GM23338 (cell line): Measurements from ENCODE around the gene SERTAD3. TPM values are rescaled to one million over a fixed set of nuclear protein-coding genes. Genes with fewer than 3 reads are reported as not detected.

Source experiments
- ATAC-seq: fragments of 200-7000 bp; cut with Tn5 transposase; 3 replicates; pipeline ENCODE4 v1.9.1; 2020
- DNase-seq: peaks from one replicate; pipeline ENCODE4 v3.0.0-alpha.2; 2015; ENCODE audit warnings: low spot score
- H2AFZ ChIP-seq: fragments of 200-600 bp; sonication (generic); 2 replicates; pipeline ENCODE4 v1.8.0; 2016; ENCODE audit warnings: antibody characterized with exemption, mild to moderate bottlenecking, moderate library complexity
- H3F3A ChIP-seq: fragments of 200-600 bp; sonication (generic); replicated peaks from 2 replicates; pipeline ENCODE4 v1.8.0; 2017; ENCODE audit warnings: antibody characterized with exemption, mixed run types, low read depth
- H3K27ac ChIP-seq: fragments of 200-600 bp; sonication (generic); 2 replicates; pipeline ENCODE4 v1.6.1; 2016; ENCODE audit warnings: low read depth
- H3K27me3 ChIP-seq: fragments of 200-600 bp; sonication (generic); 2 replicates; pipeline ENCODE4 v1.8.0; 2016; ENCODE audit warnings: mild to moderate bottlenecking, mixed run types, moderate library complexity; ENCODE audit not compliant: insufficient read depth
- H3K36me3 ChIP-seq: fragments of 200-600 bp; sonication (generic); 2 replicates; pipeline ENCODE4 v1.8.0; 2016; ENCODE audit warnings: mild to moderate bottlenecking; ENCODE audit not compliant: insufficient read depth
- H3K4me1 ChIP-seq: fragments of 200-600 bp; sonication (generic); 2 replicates; pipeline ENCODE4 v1.8.0; 2016; ENCODE audit warnings: mild to moderate bottlenecking, moderate library complexity; ENCODE audit not compliant: insufficient read depth
- H3K4me2 ChIP-seq: fragments of 200-600 bp; sonication (generic); 2 replicates; pipeline ENCODE4 v1.7.1; 2017; ENCODE audit warnings: mixed run types
- H3K4me3 ChIP-seq: fragments of 200-600 bp; sonication (generic); 2 replicates; pipeline ENCODE4 v1.6.1; 2016; ENCODE audit warnings: mixed run types
- H3K79me2 ChIP-seq: fragments of 200-600 bp; sonication (generic); replicated peaks from 2 replicates; pipeline ENCODE4 v1.8.0; 2017; ENCODE audit warnings: mild to moderate bottlenecking; ENCODE audit not compliant: insufficient read depth
- H3K9me2 ChIP-seq: fragments of 200-600 bp; sonication (generic); 2 replicates; pipeline ENCODE4 v1.8.0; 2017; ENCODE audit not compliant: insufficient read depth
- H4K20me1 ChIP-seq: fragments of 200-600 bp; sonication (generic); replicated peaks from 2 replicates; pipeline ENCODE4 v1.8.0; 2017; ENCODE audit warnings: mild to moderate bottlenecking; ENCODE audit not compliant: insufficient read depth
- H3K27ac Mint-ChIP-seq: 2 replicates; pipeline ENCODE4 v1.8.0; 2020; ENCODE audit warnings: inconsistent platforms, mild to moderate bottlenecking, moderate library complexity, mixed read lengths
- H3K27me3 Mint-ChIP-seq: 3 replicates; pipeline ENCODE4 v1.8.0; 2022; ENCODE audit warnings: low read depth, mild to moderate bottlenecking, moderate library complexity, mixed read lengths, inconsistent platforms; ENCODE audit not compliant: insufficient read depth, poor library complexity
- H3K36me3 Mint-ChIP-seq: 3 replicates; pipeline ENCODE4 v1.8.0; 2021; ENCODE audit warnings: low read depth, mild to moderate bottlenecking, inconsistent platforms, moderate library complexity, mixed read lengths
- H3K4me1 Mint-ChIP-seq: 3 replicates; pipeline ENCODE4 v1.8.0; 2020; ENCODE audit warnings: mild to moderate bottlenecking, inconsistent platforms, mixed read lengths
- H3K4me3 Mint-ChIP-seq: 3 replicates; pipeline ENCODE4 v1.8.0; 2021; ENCODE audit warnings: moderate library complexity, mild to moderate bottlenecking, inconsistent platforms, mixed read lengths
- H3K9me3 Mint-ChIP-seq: 3 replicates; pipeline ENCODE4 v1.8.0; 2020; ENCODE audit warnings: moderate library complexity, mild to moderate bottlenecking, inconsistent platforms, mixed read lengths
- CREB1 ChIP-seq: fragments of 250-450 bp; sonication (Bioruptor Pico); IDR thresholded peaks from 2 replicates; pipeline ENCODE4 v1.5.0; 2020; ENCODE audit warnings: low read depth, mild to moderate bottlenecking, moderate library complexity
- CTCF ChIP-seq, 2 experiments: fragments of 200-600 bp in 1 of 2; sonication (generic) in 1 of 2; conservative IDR thresholded peaks; 2 replicates each; pipeline versions ENCODE4 v1.5.1 to v1.6.1; 2016 to 2017; ENCODE audit warnings: antibody characterized with exemption in 2 of 2, low read depth in 2 of 2, mild to moderate bottlenecking in 2 of 2, moderate library complexity in 1 of 2
- ETS1 ChIP-seq: IDR thresholded peaks from 2 replicates; pipeline ENCODE4 v1.6.1; 2016; ENCODE audit warnings: antibody characterized with exemption
- JUNB ChIP-seq: IDR thresholded peaks from one replicate; pipeline ENCODE4 v1.6.1; 2016; ENCODE audit warnings: antibody characterized with exemption; ENCODE audit not compliant: unreplicated experiment
- NANOG ChIP-seq: IDR thresholded peaks from 2 replicates; pipeline ENCODE4 v1.6.1; 2016; ENCODE audit warnings: antibody characterized with exemption, borderline replicate concordance
- REST ChIP-seq: IDR thresholded peaks from one replicate; pipeline ENCODE4 v1.6.1; 2018; ENCODE audit warnings: antibody characterized with exemption; ENCODE audit not compliant: unreplicated experiment
- STAT1 ChIP-seq: IDR thresholded peaks from one replicate; pipeline ENCODE4 v1.6.1; 2016; ENCODE audit warnings: antibody characterized with exemption; ENCODE audit not compliant: unreplicated experiment
- ZNF462 ChIP-seq: fragments of 250-450 bp; sonication (Bioruptor Pico); IDR thresholded peaks from 2 replicates; pipeline ENCODE4 v1.5.0; 2020; ENCODE audit warnings: mild to moderate bottlenecking, moderate library complexity
- polyA plus RNA-seq: library from polyadenylated mRNA; unstranded; fragments of >200 nt; fragmentation: Nextera tagmentation; extraction: Ambion mirVana; gene quantifications from 2 replicates; pipeline ENCODE4 v1.2.1, GENCODE V29; 2016
- total RNA-seq: library from RNA; depleted of rRNA; stranded (reverse); fragments of >200 nt; shearing (Covaris generic); gene quantifications from 2 replicates; pipeline ENCODE4 v1.2.3, GENCODE V29; 2014

Gene SERTAD3
- total and polyA plus RNA-seq, 2 experiments from 2014 or later: 15.4 to 24.1 TPM

GRCh38 chr19:40461669-40462221, 17.6 kb upstream of the SERTAD3 start (continued):
- TF ChIP-seq ETS1 (no peak), REST (no peak), STAT1 (no peak), CTCF (conservative IDR thresholded peaks at IDR 0.05; ENCODE audit: low read depth in 2 of 2) (no peak), CREB1 (CRISPR knock-in tag) (no peak), NANOG (no peak), JUNB (no peak)

GRCh38 chr19:40460185-40460584, 16.1 kb upstream of the SERTAD3 start:
- DNase-seq (no peak), ATAC-seq (no peak)
- Histone ChIP-seq H3K36me3 (no peaks in the 10 kb centered on the region), H3K79me2 (no peaks in the 10 kb centered on the region), H3K27me3 (no peaks in the 10 kb centered on the region), H3K27ac (no peak overlapping the region), H3K4me2 (no peak overlapping the region), H4K20me1 (no peaks in the 10 kb centered on the region), H3K9me2 (no peaks in the 10 kb centered on the region), H3K4me1 (no peaks in the 10 kb centered on the region; the same call in 1 of the 2 replicates), H3K4me3 (no peak overlapping the region), H2AFZ (no peak overlapping the region), H3F3A (no peaks in the 10 kb centered on the region)
- H3K36me3 Mint-ChIP-seq: no peaks in the 10 kb centered on the region
- H3K4me1 Mint-ChIP-seq: peaks cover 4% of the 10 kb centered on the region; the same call in 1 of the 3 replicates
- no peak overlapping the region for H3K4me3 Mint-ChIP-seq
- H3K9me3 Mint-ChIP-seq: no peaks in the 10 kb centered on the region
- H3K27ac Mint-ChIP-seq: no peak overlapping the region
- peaks cover 16% of the 10 kb centered on the region for H3K27me3 Mint-ChIP-seq
- TF ChIP-seq REST (no peak), ZNF462 (no peak)
